ENCODE measurements around the gene DNAAF9.

DNAAF9 gene

DNA sequence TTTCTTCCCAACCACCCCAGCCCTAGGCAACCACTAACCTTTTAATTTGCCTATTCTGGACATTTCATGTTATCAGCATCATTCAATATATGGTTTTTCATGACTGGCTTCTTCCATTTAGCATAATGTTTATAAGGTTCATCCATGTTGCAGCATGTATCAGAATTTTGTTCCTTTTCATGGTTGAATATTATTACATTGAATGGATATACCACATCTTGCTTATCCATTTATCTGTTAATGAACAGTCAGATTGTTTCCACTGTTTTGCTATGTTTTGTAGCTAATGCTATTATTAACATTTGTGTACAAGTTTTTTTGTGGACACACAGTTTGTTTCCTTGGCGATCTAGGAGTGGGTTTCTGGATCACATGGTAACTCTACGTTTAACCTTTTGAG is 3.0 kb upstream of the DNAAF9 start:
- no peak for DNase-seq (ENCODE audit: low read depth)

DNA sequence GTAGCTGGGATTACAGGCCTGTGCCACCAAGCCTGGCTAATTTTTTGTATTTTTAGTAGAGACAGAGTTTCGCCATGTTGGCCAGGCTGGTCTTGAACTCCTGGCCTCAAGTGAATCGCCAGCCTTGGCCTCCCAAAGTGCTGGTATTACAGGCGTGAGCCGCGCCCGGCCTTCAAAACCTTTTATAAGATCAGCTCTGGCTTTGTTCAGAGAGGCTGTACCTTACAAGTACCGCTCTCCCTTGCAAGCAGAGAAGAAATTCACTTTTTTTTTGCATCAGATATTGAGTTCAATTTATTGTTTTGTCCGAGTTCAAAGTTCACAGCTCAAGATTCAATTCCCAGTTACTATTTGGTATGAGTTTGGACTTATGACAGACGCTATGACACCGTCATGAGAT is 1.9 kb upstream of the DNAAF9 start:
- DNase-seq (ENCODE audit: low read depth), result no peak

DNA sequence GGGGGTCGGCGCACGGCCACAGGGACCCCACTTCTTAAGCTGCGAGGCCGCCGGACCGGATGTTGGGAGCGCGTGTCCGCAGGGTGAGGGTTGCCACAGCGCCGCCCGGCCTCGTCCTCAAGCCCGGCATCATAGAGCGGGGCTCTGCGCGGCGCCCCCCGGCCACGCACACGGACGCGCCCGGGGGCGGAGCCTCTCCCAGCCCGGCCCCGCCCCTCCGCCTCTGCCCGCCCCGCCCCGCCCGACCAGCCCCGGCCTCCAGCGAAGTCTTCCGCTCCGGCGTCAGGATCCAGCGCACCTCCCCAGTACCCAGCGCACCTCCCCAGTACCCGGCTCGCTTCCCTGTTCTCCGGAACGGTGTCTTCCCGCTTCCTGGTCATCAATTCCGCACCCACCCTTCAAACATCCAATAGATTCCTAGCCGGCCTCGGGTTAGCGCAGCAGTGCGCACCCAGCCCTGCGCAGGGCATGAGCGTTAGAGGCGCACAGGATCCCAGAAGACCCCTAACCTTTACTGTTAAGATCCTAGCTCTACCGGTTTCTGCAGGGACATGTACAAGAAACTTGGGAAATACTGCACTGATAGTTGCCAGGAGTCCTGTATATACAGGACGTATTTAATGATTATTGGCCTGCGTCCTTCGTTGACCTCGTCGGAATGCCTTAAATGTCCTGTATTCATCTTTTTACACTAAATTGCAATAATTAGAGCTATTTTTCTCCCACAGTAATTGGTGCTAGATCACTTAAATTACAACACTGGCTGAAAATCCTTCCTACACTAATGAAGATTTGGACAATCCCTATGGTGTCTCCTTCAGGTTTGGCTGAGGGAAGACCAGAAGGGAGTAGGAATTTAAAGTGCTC is 535 bp upstream of the DNAAF9 start:
- DNase-seq (ENCODE audit: low read depth), result peak; percentile 71

DNA sequence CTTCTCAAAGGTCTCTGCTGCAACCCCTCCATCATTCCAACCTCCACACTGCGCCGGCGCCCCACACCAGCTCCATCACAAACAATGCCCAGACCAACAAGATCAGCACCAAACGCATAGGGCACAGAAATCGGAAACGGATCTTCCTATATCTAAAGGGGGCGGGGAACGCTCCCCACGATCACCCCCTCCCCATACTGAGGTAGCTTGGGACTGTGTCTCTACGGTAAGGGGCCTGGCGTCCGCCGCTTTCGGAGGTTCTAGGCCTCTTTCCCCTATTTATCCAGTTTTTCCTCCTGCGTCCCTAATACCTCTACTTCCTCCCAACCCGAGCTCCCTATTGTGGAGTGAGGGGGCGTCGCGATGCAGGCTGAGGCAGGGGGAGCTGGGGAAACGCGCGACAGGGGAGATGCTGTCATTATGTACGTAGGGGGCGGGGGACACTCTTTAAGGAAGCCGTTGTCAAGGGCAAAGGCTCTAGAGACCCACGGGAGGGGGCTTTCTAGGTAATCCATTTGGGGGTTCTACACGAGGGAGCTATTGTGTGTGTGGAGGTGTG is 909 bp downstream of the DNAAF9 start:
- no peak for DNase-seq (ENCODE audit: low read depth)

DNA sequence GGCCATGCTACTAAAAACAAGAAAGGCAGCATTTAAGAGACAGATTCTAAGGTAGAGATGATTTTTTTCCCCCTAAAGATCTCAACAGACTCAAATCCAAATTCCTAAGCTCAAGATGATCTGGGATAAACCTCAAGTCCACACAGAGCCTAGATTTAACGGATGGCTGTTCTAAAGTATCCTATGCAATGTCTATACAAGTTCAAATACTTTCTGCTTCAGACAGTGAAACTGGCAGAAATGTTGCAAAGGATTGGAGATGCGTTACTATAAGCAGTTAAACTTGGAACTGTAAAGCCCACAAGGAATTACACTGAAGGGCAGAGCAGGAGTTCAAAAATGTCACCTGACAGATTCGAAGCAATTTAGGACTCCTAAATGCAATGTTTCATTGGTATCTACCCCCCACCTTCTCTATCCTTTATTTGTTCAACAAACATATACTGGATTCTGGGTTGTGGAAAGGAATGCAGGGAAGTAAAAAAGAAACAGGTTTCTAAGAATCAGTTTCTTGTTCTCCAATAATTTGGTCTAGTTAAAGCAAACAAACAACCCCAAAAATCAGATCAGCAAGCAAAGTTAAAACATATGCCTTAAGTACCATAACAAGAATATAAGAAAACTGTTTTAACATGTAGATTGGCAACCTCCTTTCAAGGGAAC is 1.6 kb downstream of the DNAAF9 start:
- DNase-seq (ENCODE audit: low read depth), result no peak

DNA sequence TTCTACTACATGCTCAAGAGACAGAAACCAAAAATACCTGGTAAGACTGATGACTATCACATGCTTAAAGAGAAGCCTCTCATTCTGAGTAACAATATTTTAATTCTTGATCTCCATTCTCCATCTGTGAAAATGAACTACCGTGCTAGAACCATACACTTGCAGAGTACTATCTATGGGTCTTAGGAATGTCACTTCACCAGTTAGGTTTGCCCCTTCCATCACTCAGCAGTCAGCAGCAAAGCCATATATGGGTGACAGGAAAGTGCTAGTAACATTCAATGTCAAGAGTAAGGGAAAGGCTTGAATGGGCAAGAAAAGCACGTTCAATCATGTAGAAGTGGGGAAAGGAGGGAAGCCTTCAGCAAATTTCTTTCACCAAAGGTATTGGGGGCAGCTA is 2.3 kb downstream of the DNAAF9 start:
- no peak for DNase-seq (ENCODE audit: low read depth)

DNA sequence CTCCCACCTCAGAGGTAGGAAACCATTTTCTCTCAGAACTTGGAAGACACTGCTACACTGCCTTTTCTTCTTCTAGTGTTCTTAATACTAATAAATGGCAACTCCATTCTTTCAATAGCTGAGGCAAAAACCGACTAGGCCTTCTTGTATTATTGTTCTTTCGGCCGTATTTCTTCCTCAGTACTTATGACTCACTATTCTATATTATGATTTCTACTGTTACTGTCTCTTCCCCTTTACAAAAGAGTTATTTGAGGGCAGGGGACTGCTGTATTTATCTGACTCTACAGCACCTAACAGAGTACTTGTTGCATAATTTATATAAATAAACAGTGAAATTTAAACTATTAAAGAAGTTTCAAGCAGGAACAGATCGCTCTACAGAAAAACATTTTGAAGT is 3.1 kb downstream of the DNAAF9 start:
- DNase-seq (ENCODE audit: low read depth), result no peak

DNA sequence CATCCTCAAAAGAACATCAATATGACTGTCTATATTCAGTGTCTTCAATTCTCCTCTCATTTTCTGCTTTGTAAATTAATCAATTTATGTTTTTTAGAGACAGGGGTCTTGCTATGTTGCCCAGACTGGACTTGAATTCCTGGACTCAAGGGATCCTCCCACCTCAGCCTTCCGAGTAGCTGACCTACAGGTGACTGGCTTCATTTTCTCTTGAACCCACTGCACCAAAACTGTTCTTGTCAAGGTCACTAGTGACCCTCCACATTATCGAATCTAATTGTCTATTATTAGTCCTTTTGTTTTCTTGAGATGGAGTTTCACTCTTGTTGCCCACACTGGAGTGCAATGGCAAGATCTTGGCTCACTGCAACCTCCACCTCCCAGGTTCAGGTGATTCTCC is 3.7 kb downstream of the DNAAF9 start:
- no peak for DNase-seq (ENCODE audit: low read depth)

DNA sequence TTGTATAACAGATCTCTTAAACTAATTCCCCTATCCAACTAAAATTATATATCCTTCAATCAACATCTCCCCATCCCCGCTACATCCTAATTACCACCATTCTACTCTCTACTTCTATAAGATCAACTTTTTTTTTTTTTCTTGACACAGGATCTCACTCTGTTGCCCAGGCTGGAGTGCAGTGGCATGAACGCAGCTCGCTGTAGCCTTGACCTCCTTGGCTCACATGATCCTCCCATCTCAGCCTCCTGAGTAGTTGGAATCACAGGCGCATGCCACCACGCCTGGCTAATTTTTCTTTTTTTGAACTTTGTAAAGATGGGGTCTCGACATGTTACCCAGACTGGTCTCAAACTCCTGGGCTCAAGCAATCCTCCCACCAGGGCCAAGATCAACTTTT is 5.0 kb downstream of the DNAAF9 start:
- DNase-seq (ENCODE audit: low read depth), result no peak

DNA sequence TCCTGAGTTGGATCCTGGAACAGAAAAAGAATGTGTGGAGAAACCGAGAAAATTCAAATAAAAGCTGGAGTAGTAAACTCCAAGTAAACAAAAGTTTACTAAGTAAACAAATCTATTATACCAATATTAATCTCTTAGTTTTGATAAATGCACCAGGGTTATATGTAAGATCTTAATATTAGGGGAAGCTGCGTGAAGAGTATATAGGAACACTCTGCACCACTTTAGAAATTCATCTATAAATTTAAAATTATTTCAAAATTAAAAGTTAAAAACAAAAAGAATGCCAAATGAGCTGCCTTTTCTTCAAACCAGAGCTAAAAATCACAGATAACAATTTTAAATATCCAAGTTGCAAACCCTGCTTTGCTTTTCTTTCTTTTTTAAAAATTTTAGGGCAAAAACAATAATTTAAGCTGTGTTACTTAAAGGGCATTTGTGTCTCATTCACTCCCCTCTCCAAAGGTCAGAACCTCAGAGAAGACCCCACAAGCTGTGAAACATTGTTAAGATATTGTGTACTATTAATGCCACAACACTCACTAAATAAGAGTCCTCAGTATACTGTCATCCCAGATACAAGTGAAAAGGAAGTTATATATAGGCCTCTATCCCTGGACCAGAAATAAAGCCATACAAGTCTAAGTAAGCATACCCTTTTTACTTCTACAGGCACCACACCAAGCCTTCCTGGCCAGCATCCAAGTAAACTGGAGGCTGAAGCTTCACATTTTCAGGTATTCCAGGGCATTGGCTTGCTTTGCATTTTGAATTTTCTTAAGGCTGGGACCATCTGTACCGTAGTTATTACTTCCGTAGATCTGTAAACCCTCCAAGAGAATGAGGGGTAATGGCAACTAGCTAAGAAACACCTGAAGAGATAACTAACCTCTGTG is 7.0 kb downstream of the DNAAF9 start:
- no peak for DNase-seq (ENCODE audit: low read depth)

DNA sequence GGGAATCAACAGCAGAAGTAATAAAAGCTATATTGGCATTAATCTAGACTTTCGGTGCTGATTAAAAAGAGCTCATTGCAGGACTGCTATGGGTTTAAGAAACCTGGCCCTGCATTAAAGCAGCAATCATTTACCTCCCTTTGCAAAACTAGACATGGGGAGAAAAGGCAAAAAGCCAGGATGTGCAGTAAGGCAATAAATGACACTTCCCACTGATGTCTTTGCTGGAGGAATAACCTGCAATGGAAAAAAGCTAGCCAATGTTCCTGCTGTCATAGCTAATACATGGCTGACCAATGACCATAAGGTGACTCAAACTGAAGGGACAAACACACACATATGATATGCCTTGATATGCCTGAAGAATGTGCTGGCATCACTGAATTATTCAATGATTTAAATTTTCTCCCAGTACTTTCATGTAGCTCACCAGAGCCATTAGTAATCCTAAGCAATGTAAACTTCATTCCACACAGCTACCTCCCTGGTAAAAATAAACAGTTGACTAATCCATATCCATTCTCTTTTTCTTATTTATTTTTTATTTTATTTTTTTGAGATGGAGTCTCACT is 8.7 kb downstream of the DNAAF9 start:
- peak; percentile 34 for DNase-seq (ENCODE audit: low read depth)

DNA sequence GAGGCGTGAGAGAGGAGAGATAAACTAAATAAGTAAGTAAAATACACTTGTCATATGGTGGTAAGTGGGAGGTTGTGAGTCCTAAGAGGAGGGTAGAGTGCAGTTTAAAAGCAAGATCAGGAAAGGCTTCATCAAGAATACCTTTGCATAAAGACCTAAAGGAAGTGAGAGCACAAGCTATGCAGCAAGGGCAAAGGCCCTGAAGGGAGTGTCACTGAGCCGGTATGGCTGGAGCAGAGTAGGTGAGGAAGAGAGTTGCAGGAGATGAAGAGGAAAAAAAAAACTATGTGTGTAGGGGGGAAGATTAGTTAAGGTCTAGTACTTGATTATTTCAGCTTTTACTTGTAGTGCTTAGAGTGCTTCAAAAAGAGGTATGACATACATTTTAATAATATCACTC is 11.0 kb downstream of the DNAAF9 start:
- DNase-seq (ENCODE audit: low read depth), result no peak

DNA sequence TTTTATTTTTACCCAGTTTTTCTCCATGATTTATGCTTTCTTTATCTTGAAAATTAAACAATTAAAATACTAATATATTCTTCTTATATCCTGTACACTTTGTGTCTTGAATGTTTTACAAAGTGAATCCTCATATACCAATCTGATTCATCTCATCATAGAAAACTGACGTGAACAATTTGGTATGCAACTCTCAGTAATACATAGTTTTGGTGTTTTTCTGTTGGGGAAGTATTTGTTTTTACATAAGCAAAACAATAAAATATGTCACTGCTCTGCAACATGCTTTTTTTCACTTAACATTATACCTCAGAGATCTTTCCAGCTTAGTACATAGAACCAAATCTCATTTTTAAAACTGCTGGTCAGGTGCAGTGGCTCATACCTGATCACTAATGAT is 14.7 kb downstream of the DNAAF9 start:
- DNase-seq (ENCODE audit: low read depth), result no peak

DNA sequence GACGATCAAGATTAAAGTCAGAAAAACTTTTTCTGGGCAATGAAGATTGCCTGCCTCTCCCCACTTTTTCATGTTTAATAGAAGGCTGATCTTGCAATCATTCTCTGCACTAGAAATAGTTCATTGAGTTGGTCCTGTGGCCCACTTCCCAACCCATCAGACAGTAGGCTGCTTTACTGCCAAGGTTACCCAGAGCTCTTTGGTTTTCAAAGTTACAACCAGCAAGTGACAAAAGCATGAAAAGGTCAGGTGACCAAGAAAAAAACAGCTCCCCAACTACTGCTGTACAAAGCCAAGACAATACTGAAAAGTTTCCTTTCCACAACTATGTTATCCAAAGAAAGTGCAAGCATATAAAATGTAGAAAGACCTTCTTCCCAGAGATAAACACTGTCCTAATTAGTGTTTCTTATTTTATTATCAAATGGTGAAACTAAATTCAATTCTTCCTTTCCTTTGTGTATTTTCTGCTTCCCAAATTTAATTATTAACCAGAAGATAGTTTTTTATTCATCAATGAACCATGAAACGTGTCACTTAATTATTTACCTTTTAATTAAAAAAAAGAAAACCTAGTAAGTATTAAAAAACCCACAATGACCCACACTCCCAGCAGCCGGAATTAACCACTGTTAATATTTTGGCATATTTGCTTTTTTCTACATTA is 16.6 kb downstream of the DNAAF9 start:
- no peak for DNase-seq (ENCODE audit: low read depth)

DNA sequence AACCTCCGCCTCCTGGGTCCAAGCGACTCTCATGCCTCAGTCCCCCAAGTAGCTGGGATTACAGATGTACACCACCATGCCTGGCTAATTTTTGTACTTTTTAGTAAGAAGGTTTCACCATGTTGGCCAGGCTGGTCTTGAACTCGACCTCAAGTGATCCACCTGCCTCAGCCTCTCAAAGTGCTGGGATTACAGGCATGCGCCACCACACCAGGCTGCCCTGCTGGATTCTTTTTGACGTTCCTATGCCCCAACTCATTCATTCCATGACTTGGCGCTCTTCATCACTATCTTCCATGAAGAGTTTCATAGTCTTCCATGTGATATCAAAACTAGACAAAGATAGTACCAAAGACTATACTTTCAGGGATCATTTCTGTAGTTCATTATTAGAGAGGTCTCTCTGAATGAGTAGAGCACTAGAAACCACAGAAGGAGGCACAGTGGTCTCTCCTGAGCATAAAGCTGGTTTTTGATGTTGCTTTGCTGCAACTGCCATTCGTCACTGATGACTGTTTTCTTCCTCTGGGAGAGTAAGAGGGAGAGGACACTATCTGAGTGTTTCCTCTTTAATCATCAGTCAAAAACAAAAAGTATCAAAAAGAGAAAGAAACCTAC is 23.5 kb downstream of the DNAAF9 start:
- DNase-seq (ENCODE audit: low read depth), result no peak

DNA sequence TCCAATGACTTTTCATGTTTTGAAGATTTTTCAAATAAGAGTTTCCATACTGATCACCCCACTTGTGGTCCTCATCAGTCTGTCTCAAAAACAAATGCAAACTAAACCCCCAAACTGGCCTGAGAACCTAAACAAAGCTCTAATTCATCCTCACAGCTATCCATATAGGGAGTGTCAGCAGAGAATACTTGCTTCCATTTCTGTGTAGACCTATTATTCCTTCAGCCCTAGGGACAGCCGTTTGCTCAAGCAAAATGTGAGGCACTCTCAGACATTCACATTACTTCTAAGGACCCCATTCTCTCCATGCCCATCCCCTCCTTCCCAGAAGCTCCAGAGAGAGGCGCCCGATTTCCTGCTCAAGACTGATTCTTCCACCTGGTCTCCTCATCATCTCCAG is 24.6 kb downstream of the DNAAF9 start:
- no peak for DNase-seq (ENCODE audit: low read depth)

DNA sequence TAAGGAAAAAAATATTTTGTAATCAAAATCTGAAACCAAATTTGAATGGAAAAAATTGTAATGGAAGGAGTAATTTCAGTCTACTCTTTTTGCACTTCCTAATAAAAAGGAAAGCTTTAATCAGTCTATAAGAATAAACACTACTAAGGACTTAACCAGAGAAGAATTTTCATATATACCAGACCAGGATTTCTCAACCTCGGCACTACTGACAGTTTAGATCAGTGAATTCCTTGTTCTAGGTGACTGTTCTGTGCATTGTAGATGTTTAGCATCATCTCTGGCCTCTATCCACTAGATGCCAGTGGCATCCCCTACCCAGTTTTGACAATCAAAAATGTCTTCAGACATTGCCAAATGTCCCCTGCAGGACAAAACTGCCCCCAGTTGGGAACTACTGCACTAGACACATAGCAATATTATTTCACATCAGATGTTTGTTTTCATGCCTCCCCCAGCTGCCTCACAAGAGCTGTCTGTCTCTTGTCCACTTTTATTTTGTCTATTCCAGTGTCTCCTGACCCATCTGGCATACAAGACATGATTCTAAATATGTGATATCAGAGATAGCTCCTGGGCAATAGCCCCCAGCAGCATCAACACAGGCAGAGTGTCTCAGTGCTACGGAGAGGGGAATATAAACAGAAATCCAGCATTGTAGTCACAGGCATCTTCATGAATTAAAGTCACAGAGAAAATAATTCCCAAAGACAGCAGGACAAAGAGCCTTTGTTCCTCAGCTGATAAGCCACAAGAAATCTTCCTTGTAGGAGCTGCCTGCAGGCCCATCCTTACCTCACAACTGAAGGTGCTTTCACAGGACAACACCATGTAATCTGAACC is 27.0 kb downstream of the DNAAF9 start:
- no peak for DNase-seq (ENCODE audit: low read depth)

DNA sequence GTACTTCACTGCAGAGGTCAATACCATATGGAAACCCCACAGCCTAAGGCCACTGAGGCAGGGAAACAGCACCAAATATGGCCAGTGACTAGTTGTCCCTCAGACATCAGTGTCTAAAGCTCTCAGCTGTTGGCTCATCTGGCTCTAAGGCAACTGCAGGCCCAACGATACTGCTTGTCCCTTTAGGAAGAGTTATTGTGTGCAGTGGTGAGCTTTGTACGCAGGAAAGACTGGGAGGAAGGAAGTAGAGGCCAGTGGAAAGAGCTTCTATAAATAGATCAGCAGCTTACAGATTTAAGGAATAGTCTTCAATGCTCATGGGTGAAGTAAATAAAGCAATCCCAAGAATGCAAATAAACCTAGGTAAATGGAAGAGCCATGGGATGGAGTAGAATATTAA is 29.3 kb downstream of the DNAAF9 start:
- no peak for DNase-seq (ENCODE audit: low read depth)

DNA sequence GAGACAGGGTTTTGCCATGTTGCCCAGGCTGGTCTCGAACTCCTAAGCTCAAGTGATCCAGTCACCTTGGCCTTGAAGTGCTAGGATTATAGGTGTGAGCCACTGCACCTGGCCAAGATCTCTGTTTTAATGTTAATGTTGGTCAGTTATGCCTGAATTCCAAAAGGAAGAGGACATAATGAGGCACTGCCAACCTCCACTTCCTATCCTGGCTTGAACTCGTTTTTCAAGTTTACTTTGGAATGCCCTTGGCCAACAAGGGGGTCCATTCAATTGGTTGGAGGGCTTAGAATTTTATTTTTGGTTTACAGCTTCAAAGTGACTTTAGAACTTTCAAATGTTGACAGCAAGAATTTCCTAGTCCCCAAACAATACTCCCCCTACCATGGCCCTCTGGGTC is 29.8 kb downstream of the DNAAF9 start:
- no peak for DNase-seq (ENCODE audit: low read depth)

DNA sequence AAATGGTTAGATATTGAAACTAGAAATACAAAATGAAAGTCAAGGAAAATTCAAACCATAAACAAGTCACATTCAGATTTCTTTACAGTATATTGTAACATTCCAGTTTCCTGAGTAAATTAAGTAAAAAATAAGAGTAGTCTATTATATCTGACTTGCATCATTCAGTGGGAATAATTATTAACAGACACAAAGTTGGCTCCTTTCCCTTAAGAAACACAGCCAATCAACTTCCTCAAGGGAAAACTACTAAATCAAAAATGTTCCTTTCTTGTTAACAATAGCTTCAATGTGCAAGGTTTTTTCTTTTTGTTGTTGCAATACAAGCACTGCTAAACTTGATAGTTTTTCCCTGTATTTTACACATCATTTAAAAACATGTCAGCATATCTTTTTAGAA is 33.2 kb downstream of the DNAAF9 start:
- peak; percentile 85 for DNase-seq (ENCODE audit: low read depth)
